ENCODE results near the gene C1orf232. TPM values are rescaled to one million over a fixed set of nuclear protein-coding genes. Genes with fewer than 3 reads are reported as not detected.

C1orf232 gene
- total RNA-seq, 1 donor from 2014 or later = not detected

- H3K4me3 ChIP-seq = no peak overlapping the region
- H3K9me3 ChIP-seq = no peaks in the 10 kb centered on the region
- H3K27me3 ChIP-seq = no peaks in the 10 kb centered on the region
- no peak for DNase-seq
- H3K36me3 ChIP-seq = no peaks in the 10 kb centered on the region
- ATAC-seq = no peak
- intact Hi-C loops (cut with DNase I) = no loop called here
- TF ChIP-seq CTCF (IDR thresholded peaks at IDR 0.05) = no peak
- no peaks in the 10 kb centered on the region for H3K4me1 ChIP-seq
- no peak overlapping the region for H3K27ac ChIP-seq
These were observed 16.1 kb upstream of the C1orf232 start for GRCh38 chr1:26184883-26185282.

GRCh38 chr1:26184086-26184485 lies 15.3 kb upstream of the C1orf232 start:
- ATAC-seq = no peak
- Histone ChIP-seq H3K36me3 (no peaks in the 10 kb centered on the region), H3K27ac (no peak overlapping the region), H3K4me3 (no peak overlapping the region), H3K9me3 (no peaks in the 10 kb centered on the region), H3K27me3 (no peaks in the 10 kb centered on the region), H3K4me1 (no peaks in the 10 kb centered on the region)
- no peak for DNase-seq
- intact Hi-C loops (cut with DNase I) = no loop called here
- TF ChIP-seq CTCF (IDR thresholded peaks at IDR 0.05) = no peak

GRCh38 chr1:26182383-26182696 lies 13.6 kb upstream of the C1orf232 start:
- DNase-seq (no peak), ATAC-seq (no peak)
- H3K27me3 ChIP-seq = no peaks in the 10 kb centered on the region
- H3K4me3 ChIP-seq = no peak overlapping the region
- H3K27ac ChIP-seq = no peak overlapping the region
- TF ChIP-seq CTCF (IDR thresholded peaks at IDR 0.05) = no peak
- no peaks in the 10 kb centered on the region for H3K4me1 ChIP-seq
- no peaks in the 10 kb centered on the region for H3K36me3 ChIP-seq
- intact Hi-C loops (cut with DNase I) = no loop called here
- H3K9me3 ChIP-seq = no peaks in the 10 kb centered on the region

- H3K27me3 ChIP-seq = no peaks in the 10 kb centered on the region
- H3K4me3 ChIP-seq = no peak overlapping the region
- DNase-seq (no peak), ATAC-seq (no peak)
- no peaks in the 10 kb centered on the region for H3K9me3 ChIP-seq
- intact Hi-C loops (cut with DNase I) = no loop called here
- no peaks in the 10 kb centered on the region for H3K4me1 ChIP-seq
- no peaks in the 10 kb centered on the region for H3K36me3 ChIP-seq
- no peak for TF ChIP-seq CTCF (IDR thresholded peaks at IDR 0.05)
- no peak overlapping the region for H3K27ac ChIP-seq
These were observed 13.0 kb upstream of the C1orf232 start for GRCh38 chr1:26181586-26182382.

- Histone ChIP-seq H3K4me3 (no peak overlapping the region), H3K27ac (no peak overlapping the region), H3K36me3 (no peaks in the 10 kb centered on the region), H3K9me3 (no peaks in the 10 kb centered on the region), H3K4me1 (no peaks in the 10 kb centered on the region), H3K27me3 (no peaks in the 10 kb centered on the region)
- intact Hi-C loops (cut with DNase I) = no loop called here
- no peak for TF ChIP-seq CTCF (IDR thresholded peaks at IDR 0.05)
- ATAC-seq (no peak), DNase-seq (no peak)
These were observed 11.3 kb upstream of the C1orf232 start for GRCh38 chr1:26180010-26180506.
